HUES64 (cell line): Measurements from ENCODE around the gene NAPA.
"Not testable (repeated sequence)": the region's sequence is repeated elsewhere in the genome, so short reads cannot be mapped to it uniquely, and the experiment has no call there.

ENCODE experiments used
- H3K27ac ChIP-seq: 2 replicates; pipeline ENCODE4 v1.7.0; 2013; ENCODE audit warnings: low read depth, low read length, inconsistent platforms
- H3K27me3 ChIP-seq: 2 replicates; pipeline ENCODE4 v1.6.1; 2013; ENCODE audit warnings: mild to moderate bottlenecking, low read length; ENCODE audit not compliant: insufficient read depth
- H3K36me3 ChIP-seq: 2 replicates; pipeline ENCODE4 v1.6.1; 2013; ENCODE audit warnings: mild to moderate bottlenecking, low read length; ENCODE audit not compliant: insufficient read depth
- H3K4me1 ChIP-seq: 2 replicates; pipeline ENCODE4 v1.6.1; 2013; ENCODE audit warnings: mild to moderate bottlenecking, low read length, moderate library complexity; ENCODE audit not compliant: insufficient read depth
- H3K4me3 ChIP-seq: 2 replicates; pipeline ENCODE4 v1.5.1; 2013; ENCODE audit warnings: mild to moderate bottlenecking, low read length, moderate library complexity
- H3K9ac ChIP-seq: 2 replicates; pipeline ENCODE4 v1.6.1; 2013; ENCODE audit warnings: mild to moderate bottlenecking, low read depth, low read length
- H3K9me3 ChIP-seq: 2 replicates; pipeline ENCODE4 v1.6.1; 2013; ENCODE audit warnings: low read depth, low read length; ENCODE audit not compliant: insufficient read depth
- WGBS: fragments of 150-250, 120-280 bp; methylation state at CpG from one replicate; pipeline ENCODE4 v1.1.7; 2013; ENCODE audit warnings: missing lambda C conversion rate; 5-methylcytosine and 5-hydroxymethylcytosine counted together

Gene NAPA

DNA sequence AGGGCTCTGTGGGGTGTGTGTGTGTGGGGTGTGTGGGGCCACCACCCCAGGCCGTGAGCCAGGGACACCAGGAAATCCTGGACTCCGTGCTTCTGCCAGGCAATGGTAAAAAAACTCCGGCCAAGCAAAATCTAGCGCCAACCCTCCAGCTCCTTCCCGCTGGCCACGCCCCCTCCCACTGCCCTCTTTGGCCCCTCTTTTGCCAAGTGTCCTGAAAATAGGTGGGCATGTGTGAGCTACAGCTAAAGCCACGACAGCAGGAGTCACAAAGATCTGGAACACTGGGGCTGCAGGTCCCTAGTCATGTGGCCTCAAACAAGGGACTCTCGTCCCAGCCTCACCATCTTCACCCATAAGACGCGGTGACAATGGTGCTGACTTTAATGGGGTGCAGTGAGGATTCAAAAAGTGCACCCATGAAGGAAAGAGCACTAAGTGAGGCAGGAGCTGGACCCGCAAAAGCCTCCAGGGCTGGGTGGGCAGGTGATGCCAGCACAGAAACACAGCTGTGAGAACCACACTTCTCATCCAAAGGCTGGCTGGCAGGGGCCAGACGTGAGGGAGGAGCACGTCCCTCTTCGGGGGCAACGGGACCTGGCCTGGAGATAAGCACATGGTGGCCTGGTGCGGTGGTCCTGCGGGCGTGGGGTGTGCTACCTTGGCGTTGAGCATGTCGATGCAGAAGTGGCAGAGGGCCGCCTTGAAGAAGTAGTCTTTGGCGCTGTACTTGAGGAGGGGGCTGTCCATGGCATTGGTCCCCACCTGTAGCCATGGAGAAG, 23.3 kb downstream of the NAPA start:
- Histone ChIP-seq H3K27ac (no peak overlapping the region), H3K36me3 (peaks cover 19% of the 10 kb centered on the region), H3K27me3 (no peaks in the 10 kb centered on the region), H3K9me3 (no peaks in the 10 kb centered on the region), H3K4me1 (peaks cover 4% of the 10 kb centered on the region; the same call in 1 of the 2 replicates), H3K9ac (no peak overlapping the region; the same call in 1 of the 2 replicates), H3K4me3 (no peak overlapping the region)
- WGBS = 95% methylated on average over 22 of the region's 22 CpGs

DNA sequence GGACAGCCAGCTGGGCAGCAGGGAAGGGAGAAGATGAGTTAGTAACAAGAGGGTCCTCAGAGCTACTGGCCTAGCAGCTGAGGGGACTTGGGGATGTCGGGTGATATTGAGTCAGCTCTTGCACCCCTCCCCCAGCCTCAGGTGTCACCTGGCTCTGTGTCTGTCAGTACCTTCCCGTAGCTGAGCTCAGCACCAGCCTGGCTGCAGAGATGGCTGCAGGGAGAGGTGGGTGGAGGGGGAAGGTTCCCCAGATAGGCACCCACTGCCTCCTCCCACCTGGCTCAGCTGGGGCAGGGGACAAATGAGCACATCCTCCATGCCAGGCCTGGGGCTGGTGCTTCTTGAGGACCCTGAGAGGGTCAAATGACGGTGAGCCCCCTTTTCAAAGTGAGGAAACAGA, 24.0 kb downstream of the NAPA start:
- Histone ChIP-seq H3K27ac (no peak overlapping the region), H3K36me3 (peaks cover 19% of the 10 kb centered on the region), H3K9ac (no peak overlapping the region; the same call in 1 of the 2 replicates), H3K9me3 (no peaks in the 10 kb centered on the region), H3K4me1 (peaks cover 4% of the 10 kb centered on the region; the same call in 1 of the 2 replicates), H3K4me3 (no peak overlapping the region), H3K27me3 (no peaks in the 10 kb centered on the region)
- WGBS = 74% methylated on average over 3 of the region's 3 CpGs

DNA sequence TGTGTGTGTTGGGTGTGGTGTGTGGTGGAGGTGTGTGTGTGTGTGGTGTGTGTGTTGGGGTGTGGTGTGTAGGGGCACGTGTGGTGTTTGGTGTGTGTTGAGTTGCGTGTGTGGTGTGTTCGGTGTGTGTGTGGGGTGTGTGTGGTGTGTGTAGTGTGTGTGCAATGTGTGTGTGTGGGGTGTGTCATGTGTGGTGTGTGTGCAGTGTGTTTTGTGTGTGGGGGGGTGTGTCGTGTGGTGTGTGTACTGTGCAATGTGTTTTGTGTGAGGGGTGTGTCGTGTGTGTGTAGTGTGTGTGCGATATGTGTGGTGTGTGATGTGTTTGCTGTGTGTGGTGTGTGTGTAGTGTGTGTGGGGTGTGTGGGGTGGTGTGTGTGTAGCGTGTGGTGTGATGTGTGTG, 24.8 kb downstream of the NAPA start:
- Histone ChIP-seq H3K9me3 (no peaks in the 10 kb centered on the region), H3K4me1 (peaks cover 4% of the 10 kb centered on the region; the same call in 1 of the 2 replicates), H3K4me3 (no peak overlapping the region), H3K27ac (no peak overlapping the region), H3K36me3 (peaks cover 19% of the 10 kb centered on the region), H3K27me3 (no peaks in the 10 kb centered on the region), H3K9ac (no peak overlapping the region)
- 93% methylated on average over 7 of the region's 7 CpGs for WGBS

DNA sequence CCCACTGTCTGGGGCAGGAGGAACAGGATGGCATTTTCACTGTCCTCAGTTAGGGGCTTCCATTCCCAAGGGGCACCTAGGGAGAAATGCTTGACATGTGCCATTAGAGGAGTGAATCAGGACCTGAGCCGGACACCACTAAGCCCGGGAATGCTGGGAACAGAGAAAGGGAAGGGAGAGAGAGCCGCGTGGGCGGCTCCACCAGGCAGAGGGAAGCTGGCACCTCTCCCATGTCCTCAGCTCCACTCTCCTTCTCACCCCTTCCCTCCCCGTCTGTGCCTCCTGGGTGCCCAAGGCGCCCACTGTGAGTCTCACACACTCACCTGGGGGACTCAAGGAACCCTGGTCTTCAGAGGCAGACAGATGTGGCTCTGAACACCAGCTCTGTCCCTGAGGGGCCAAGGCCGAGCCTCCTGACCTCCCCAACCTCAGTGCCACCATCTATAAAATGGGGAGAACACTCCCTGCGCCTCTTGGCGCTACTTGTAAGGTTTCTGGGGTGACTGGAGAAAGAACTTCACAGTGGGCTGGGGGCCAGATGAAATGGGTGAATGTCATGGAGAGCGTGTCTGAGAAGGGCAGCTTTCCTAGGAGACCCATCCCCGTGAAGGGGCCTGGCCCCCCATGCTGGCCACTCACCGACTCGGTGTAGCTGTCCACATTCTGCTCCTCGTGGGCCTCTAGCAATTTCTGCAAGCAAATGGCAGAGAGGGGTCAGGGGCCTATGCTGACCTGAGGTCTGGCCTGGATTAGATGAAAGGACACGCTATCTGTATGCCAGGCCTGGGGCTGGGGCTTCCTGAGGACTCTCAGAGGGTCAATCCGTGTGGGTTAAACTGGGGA, 25.6 kb downstream of the NAPA start:
- H3K27me3 ChIP-seq = no peaks in the 10 kb centered on the region
- WGBS = 93% methylated on average over 17 of the region's 17 CpGs
- no peak overlapping the region for H3K4me3 ChIP-seq
- H3K4me1 ChIP-seq = peaks cover 4% of the 10 kb centered on the region; the same call in 1 of the 2 replicates
- peaks cover 19% of the 10 kb centered on the region for H3K36me3 ChIP-seq
- no peaks in the 10 kb centered on the region for H3K9me3 ChIP-seq
- H3K27ac ChIP-seq = no peak overlapping the region
- no peak overlapping the region for H3K9ac ChIP-seq

DNA sequence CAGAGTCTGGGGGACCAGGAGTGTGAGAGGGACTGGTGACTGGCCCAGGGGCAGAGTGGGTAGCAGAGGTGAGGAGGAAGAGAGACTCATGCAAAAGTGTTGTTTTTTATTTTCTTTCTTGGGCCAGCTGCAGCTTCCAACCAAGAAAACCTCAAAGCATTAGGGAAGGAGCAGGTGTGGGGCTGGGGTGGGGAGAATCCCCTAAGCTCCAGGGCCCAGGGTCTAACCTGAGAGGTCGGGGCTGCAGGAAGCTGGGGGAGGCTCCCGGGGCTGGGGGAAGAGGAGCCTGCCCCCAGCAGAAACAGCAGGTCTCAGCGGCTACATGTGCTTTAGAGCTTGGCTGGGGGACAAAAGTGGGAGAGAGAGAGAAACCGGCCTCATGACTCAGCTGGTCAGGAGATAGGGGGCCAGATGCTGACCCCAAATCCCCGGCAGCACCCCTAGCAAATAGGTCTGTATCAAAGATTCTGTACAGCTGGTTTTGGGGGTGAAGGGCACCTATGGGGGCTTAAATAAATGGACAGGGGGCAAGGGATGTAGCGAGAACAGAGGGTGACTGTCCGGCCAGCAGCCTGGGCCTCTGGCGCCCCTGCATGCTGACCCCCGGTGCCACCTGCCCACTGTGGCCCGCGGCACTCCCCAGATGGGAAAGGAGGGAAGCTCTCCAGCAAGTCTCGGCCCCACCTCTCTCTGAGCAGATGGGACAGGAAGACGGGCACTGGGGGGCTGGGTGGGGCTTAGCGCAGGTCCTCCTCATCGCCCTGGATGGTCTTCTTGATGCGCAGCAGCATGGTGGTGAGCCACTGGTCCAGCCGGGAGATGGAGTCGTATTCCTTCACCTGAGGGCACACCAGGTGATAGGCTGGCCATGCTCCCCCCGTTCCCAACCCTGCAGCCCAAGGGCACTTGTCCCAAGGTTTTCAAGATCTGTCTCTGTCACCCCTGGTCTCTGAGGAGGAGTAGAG, 27.0 kb downstream of the NAPA start:
- Histone ChIP-seq H3K36me3 (peaks cover 18% of the 10 kb centered on the region), H3K9ac (no peak overlapping the region), H3K4me1 (no peaks in the 10 kb centered on the region), H3K9me3 (no peaks in the 10 kb centered on the region), H3K27ac (no peak overlapping the region), H3K4me3 (no peak overlapping the region), H3K27me3 (no peaks in the 10 kb centered on the region)
- WGBS = 95% methylated on average over 19 of the region's 19 CpGs

DNA sequence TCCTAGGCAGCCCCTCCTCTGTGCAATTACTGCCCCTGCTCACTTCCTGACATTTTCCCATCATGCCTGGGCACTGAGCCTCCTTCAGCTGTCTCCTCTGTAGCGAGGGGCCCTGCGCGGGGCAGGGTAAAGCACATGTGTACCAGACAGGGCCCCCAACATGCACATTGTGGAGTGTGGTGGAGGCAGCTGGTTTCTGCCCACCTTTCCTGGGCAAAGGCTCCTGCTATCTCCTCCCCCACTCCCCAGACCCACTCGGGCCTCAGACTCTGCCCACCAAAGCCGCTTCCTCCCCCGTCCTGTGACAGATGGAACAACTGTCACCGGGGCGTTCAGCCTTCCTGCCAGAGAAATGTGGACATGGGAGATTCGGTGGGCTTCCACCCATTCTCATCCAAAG, 28.0 kb downstream of the NAPA start:
- no peak overlapping the region for H3K27ac ChIP-seq
- WGBS = 94% methylated on average over 9 of the region's 9 CpGs

DNA sequence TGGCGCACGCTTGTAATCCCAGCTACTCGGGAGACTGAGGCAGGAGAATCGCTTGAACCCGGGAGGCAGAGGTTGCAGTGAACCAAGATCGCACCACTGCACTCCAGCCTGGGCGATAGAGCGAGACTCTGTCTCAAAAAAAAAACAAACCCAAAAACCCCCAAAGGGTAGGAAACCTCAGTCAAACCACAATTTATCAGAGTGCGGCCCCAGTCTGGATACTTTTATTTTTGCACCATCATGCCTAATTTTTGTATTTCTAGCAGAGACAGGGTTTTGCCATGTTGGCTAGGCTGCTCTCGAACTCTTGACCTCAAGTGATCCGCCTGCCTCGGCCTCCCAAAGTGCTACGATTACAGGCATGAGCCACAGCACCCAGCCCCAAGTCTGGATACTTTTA, 28.6 kb downstream of the NAPA start:
- 92% methylated on average over 13 of the region's 13 CpGs for WGBS
- not testable (repeated sequence) for H3K4me1 ChIP-seq, H3K4me3 ChIP-seq, H3K9me3 ChIP-seq, H3K27me3 ChIP-seq, H3K27ac ChIP-seq, H3K9ac ChIP-seq
- peaks cover 13% of the 10 kb centered on the region for H3K36me3 ChIP-seq

More for the DNA sequence above, 28.0 kb downstream of the NAPA start:
- no peaks in the 10 kb centered on the region for H3K9me3 ChIP-seq
- no peaks in the 10 kb centered on the region for H3K4me1 ChIP-seq
- H3K9ac ChIP-seq = no peak overlapping the region
- no peak overlapping the region for H3K4me3 ChIP-seq
- peaks cover 14% of the 10 kb centered on the region for H3K36me3 ChIP-seq
- H3K27me3 ChIP-seq = no peaks in the 10 kb centered on the region

DNA sequence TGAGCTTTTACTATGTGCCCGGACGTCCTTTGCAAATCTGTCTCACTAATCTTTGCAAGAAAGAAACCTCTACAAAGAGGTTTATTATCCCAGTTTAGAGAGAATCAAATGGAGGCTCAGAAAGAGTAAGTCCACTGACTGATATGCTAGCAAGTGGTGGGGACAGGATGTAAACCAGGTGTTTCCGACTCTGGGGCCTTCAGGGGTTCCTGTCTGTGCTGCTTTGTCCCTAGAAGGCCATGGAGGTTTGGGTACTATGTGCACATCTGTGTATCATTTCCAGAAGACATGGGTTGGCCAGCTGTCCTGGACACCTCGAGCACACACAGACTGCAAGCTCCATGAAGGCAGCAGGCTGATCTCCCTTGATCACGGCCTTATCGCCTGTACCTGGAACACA, 29.7 kb downstream of the NAPA start:
- Histone ChIP-seq H3K4me1 (no peaks in the 10 kb centered on the region), H3K27me3 (no peaks in the 10 kb centered on the region), H3K4me3 (peak overlapping the region; percentile 82; the same call in 1 of the 2 replicates), H3K36me3 (peaks cover 10% of the 10 kb centered on the region), H3K9ac (no peak overlapping the region), H3K9me3 (no peaks in the 10 kb centered on the region), H3K27ac (no peak overlapping the region)
- WGBS = 93% methylated on average over 6 of the region's 6 CpGs

DNA sequence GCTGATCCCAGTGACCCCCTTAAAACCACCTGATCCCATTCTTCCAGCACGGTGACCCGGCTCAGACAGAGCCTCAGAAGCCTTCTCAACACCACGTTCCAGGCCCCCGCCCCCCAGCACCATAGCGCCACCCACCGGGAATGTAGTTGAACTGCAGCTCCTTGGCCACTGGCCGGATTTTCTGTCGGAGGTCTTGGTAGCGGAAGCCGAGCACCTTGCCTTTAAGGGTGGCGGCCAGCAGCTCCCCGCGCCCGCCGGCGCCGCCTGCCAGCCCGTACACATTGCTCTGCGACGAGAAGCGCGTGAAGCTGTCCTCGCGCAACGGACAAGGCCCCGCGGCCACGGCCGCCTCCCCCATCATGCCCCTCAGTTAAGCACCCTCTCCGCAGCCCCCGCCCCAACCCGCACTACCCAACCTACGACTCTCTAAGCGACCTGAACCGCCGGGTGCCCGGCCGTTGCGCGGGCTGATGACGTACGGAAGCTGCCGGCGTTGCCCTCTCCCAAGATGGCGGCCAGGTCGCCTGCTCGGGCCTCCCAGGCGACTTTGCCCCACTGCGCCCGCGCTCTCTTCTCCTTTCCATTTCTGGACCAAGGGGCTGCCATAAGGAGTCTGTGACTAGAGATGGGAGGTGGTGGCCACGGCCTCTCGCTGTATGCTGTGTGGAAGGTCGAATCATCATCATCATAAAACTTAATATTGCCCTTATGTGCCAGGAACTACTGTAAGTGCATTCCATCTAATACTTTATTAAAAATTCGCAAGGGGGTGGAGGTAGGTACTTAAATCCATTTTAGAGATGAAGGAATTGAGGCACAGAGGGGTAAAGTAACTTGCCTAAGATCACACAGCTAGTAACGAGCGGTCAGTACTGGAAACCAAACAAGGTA, 30.8 kb downstream of the NAPA start, which contains the start of gene KPTN:
TSS of gene KPTN (minus strand) at position 420 of the 891 bp plus-strand sequence. CDS start at position 361, 59 bp downstream.
- WGBS = 3% methylated on average over 54 of the region's 57 CpGs
- no peaks in the 10 kb centered on the region for H3K4me1 ChIP-seq

DNA sequence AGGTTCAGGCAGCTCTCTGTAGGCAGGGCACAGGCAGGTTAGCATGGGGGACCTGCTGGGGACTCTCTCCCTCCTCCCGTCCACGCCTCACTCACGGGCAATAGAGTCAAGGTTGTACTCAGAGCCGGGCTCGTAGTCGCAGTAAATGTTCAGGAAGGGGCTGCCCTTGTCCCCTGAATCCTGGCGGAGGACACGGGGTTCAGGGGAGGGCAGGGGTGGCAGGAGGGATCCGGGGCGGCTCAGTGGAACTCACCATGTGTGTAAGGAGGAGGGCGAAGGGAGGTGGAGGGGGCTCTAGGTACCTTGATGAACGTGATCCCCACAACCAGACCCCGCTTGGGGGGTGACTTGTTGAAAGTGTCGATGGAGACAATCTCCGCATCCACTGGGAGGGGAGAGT, 31.7 kb downstream of the NAPA start:
- Histone ChIP-seq H3K36me3 (no peaks in the 10 kb centered on the region), H3K4me3 (peak overlapping the region; percentile 82; the same call in 1 of the 2 replicates), H3K9me3 (no peaks in the 10 kb centered on the region), H3K27me3 (no peaks in the 10 kb centered on the region), H3K27ac (no peak overlapping the region), H3K9ac (no peak overlapping the region), H3K4me1 (no peaks in the 10 kb centered on the region)
- WGBS = 90% methylated on average over 15 of the region's 15 CpGs

More for the DNA sequence above, 30.8 kb downstream of the NAPA start, which contains the start of gene KPTN:
- Histone ChIP-seq H3K4me3 (peak within 1 kb of the TSS; percentile 82), H3K27me3 (no peaks in the 10 kb centered on the region), H3K27ac (peak within 1 kb of the TSS; percentile 92), H3K9ac (peak within 1 kb of the TSS; percentile 91), H3K36me3 (0 out of 2 replicates have a peak, but pooled peaks cover 1% of the 10 kb centered on the region), H3K9me3 (no peaks in the 10 kb centered on the region)
